HL-60 (cell line): ENCODE data around the gene UBE2L5.

Experiments used
- DNase-seq, 2 experiments: peaks; one replicate each; pipeline ENCODE4 v3.0.0-alpha.2; 2010 to 2020; ENCODE audit warnings: low read depth in 1 of 2, low spot score in 1 of 2
- H3K27ac ChIP-seq: fragments of 250-450 bp; sonication (Bioruptor Pico); replicated peaks from 2 replicates; pipeline ENCODE4 v1.5.1; 2020; ENCODE audit warnings: mild to moderate bottlenecking, moderate library complexity
- H3K27me3 ChIP-seq: fragments of 250-450 bp; sonication (Bioruptor Pico); 2 replicates; pipeline ENCODE4 v1.5.1; 2021; ENCODE audit warnings: mild to moderate bottlenecking, moderate library complexity; ENCODE audit not compliant: insufficient read depth, poor library complexity, severe bottlenecking
- H3K4me3 ChIP-seq: replicated peaks from 2 replicates; pipeline ENCODE4 v1.5.1; 2011; ENCODE audit warnings: mild to moderate bottlenecking, control low read depth, low read length; ENCODE audit not compliant: insufficient read depth
- CTCF ChIP-seq: IDR thresholded peaks from one replicate; pipeline ENCODE4 v1.5.1; 2011; ENCODE audit warnings: low read length, control low read depth, inconsistent platforms; ENCODE audit not compliant: insufficient read depth
- GABPA ChIP-seq: IDR thresholded peaks from 2 replicates; pipeline ENCODE4 v1.6.1; 2012; ENCODE audit warnings: low read depth
- POLR2AphosphoS5 ChIP-seq: IDR thresholded peaks from 2 replicates; pipeline ENCODE4 v1.6.1; 2012; ENCODE audit warnings: low read depth
- SPI1 ChIP-seq: IDR thresholded peaks from 2 replicates; pipeline ENCODE4 v1.6.1; 2012; ENCODE audit warnings: low read depth, mild to moderate bottlenecking, borderline replicate concordance
- TF ChIP-seq, protein P1 (sequence below): IDR thresholded peaks from 2 replicates; pipeline ENCODE4 v1.6.1; 2012; ENCODE audit warnings: low read depth; ENCODE audit not compliant: insufficient replicate concordance

UBE2L5 gene

GRCh38 chr13:30429721-30430694 lies 7.7 kb downstream of the UBE2L5 start:
- Histone ChIP-seq H3K27me3 (no peaks in the 10 kb centered on the region), H3K4me3 (no peak overlapping the region), H3K27ac (no peak overlapping the region)
- DNase-seq = no peak
- no peak for TF ChIP-seq CTCF
- TF ChIP-seq SPI1 = no peak
- TF ChIP-seq GABPA = no peak
- no peak for TF ChIP-seq POLR2AphosphoS5
- TF ChIP-seq, protein P1, sequence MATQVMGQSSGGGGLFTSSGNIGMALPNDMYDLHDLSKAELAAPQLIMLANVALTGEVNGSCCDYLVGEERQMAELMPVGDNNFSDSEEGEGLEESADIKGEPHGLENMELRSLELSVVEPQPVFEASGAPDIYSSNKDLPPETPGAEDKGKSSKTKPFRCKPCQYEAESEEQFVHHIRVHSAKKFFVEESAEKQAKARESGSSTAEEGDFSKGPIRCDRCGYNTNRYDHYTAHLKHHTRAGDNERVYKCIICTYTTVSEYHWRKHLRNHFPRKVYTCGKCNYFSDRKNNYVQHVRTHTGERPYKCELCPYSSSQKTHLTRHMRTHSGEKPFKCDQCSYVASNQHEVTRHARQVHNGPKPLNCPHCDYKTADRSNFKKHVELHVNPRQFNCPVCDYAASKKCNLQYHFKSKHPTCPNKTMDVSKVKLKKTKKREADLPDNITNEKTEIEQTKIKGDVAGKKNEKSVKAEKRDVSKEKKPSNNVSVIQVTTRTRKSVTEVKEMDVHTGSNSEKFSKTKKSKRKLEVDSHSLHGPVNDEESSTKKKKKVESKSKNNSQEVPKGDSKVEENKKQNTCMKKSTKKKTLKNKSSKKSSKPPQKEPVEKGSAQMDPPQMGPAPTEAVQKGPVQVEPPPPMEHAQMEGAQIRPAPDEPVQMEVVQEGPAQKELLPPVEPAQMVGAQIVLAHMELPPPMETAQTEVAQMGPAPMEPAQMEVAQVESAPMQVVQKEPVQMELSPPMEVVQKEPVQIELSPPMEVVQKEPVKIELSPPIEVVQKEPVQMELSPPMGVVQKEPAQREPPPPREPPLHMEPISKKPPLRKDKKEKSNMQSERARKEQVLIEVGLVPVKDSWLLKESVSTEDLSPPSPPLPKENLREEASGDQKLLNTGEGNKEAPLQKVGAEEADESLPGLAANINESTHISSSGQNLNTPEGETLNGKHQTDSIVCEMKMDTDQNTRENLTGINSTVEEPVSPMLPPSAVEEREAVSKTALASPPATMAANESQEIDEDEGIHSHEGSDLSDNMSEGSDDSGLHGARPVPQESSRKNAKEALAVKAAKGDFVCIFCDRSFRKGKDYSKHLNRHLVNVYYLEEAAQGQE = no peak

- no peak overlapping the region for H3K27ac ChIP-seq
- H3K4me3 ChIP-seq = no peak overlapping the region
- no peaks in the 10 kb centered on the region for H3K27me3 ChIP-seq
- TF ChIP-seq CTCF = no peak
- TF ChIP-seq, protein P1 = no peak
- DNase-seq = no peak
Measured at GRCh38 chr13:30431269-30431940, 9.1 kb downstream of the UBE2L5 start.

DNA sequence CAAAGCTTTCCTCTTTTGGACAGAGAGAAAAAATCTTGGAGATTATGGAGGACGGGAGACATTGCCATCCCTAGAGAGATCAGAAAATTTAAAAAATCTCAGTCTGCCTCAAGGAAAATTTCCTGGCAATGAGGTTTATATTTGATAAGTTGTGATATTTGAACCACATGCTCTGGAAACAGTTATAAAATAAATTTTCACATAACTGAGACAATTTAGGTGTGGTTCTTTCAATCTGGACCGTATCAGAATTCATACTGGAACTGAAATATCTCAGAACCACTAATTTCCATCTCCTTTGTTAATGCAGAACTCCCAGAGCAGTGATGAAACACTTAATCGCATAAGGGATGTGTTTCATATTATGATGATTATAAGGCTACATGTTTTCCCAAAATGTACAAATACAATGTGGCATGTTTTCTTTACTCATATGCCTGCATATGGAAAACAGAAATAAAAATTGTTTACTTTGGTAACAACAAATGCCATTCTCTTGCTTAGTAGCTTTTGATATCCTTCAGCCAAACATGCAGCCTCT lies 13.7 kb downstream of the UBE2L5 start:
- DNase-seq = no peak

More for the DNA sequence above, 13.7 kb downstream of the UBE2L5 start:
- Histone ChIP-seq H3K27ac (no peak overlapping the region), H3K4me3 (no peak overlapping the region), H3K27me3 (no peaks in the 10 kb centered on the region)
- TF ChIP-seq SPI1 (no peak), CTCF (no peak), POLR2AphosphoS5 (no peak), GABPA (no peak)
- TF ChIP-seq, protein P1 = no peak
